Endothelial cell of umbilical vein (primary cell): ENCODE data around the gene LMAN1L. TPM values are rescaled to one million over a fixed set of nuclear protein-coding genes. Genes with fewer than 3 reads are reported as not detected.

Experiments
- BruUV-seq: library from RNA; stranded (reverse); fragments of 400-500 nt; replicated peaks from 2 replicates; lab custom pipeline; 2021; lab: Mats Ljungman, UMichigan
- CTCF ChIA-PET: fragments of 300-600, 350-600 bp; sonication (Branson Sonifier 250); formaldehyde crosslinking; loops from one replicate; lab custom pipeline; 2021; ENCODE audit warnings: antibody characterized with exemption, inconsistent platforms; lab: Charles Lee
- POLR2A ChIA-PET: fragments of 300-600, 350-600 bp; sonication (Branson Sonifier 250); formaldehyde crosslinking; loops from one replicate; lab custom pipeline; 2021; ENCODE audit warnings: antibody characterized with exemption, inconsistent platforms; lab: Charles Lee
- DNase-seq: peaks from one replicate; pipeline ENCODE4 v3.0.0-alpha.2; 2011; ENCODE audit warnings: low read depth, low spot score
- FAIRE-seq: peaks from 2 replicates; lab custom pipeline; 2011; peaks lifted over from hg19 to GRCh38; lab: Jason Lieb, UNC
- H2AFZ ChIP-seq: 2 replicates; pipeline ENCODE4 v1.6.0; 2012; ENCODE audit warnings: low read depth, low read length, control low read depth, inconsistent platforms
- H3K27ac ChIP-seq: 2 replicates; pipeline ENCODE4 v1.5.1; 2011; ENCODE audit warnings: low read depth, mild to moderate bottlenecking, control low read depth, low read length, moderate library complexity; ENCODE audit not compliant: insufficient read depth
- H3K27me3 ChIP-seq, 2 experiments: 2 replicates each; pipeline versions ENCODE4 v1.6.0 to v1.6.1; 2011; ENCODE audit warnings: low read length in 2 of 2, mixed read lengths in 1 of 2; ENCODE audit not compliant: control insufficient read depth in 2 of 2, insufficient read depth in 2 of 2
- H3K36me3 ChIP-seq, 2 experiments: 2 replicates in 1 of 2; 3 replicates in 1 of 2; pipeline ENCODE4 v1.5.1; 2011; ENCODE audit warnings: low read length in 2 of 2, mild to moderate bottlenecking in 1 of 2, moderate library complexity in 1 of 2; ENCODE audit not compliant: control insufficient read depth in 2 of 2, insufficient read depth in 2 of 2; ENCODE audit errors: extremely low read depth in 1 of 2
- H3K4me1 ChIP-seq: 3 replicates; pipeline ENCODE4 v1.5.1; 2011; ENCODE audit warnings: mild to moderate bottlenecking, low read length; ENCODE audit not compliant: control insufficient read depth, insufficient read depth; ENCODE audit errors: extremely low read depth
- H3K4me2 ChIP-seq: 2 replicates; pipeline ENCODE4 v1.6.1; 2011; ENCODE audit warnings: low read length, control low read depth, mixed read lengths; ENCODE audit not compliant: insufficient read depth
- H3K4me3 ChIP-seq, 3 experiments: fragments of 200-600 bp in 1 of 3; sonication (generic), shearing (Covaris generic) in 1 of 3; replicated peaks in 1 of 3; 2 replicates each; pipeline ENCODE4 v1.5.1; 2011 to 2016; ENCODE audit warnings: control low read depth in 3 of 3, low read length in 3 of 3, mild to moderate bottlenecking in 2 of 3, inconsistent platforms in 1 of 3, low read depth in 1 of 3, moderate library complexity in 1 of 3; ENCODE audit not compliant: insufficient read depth in 1 of 3
- H3K79me2 ChIP-seq: 2 replicates; pipeline ENCODE4 v1.6.0; 2012; ENCODE audit warnings: low read length, inconsistent platforms; ENCODE audit not compliant: control insufficient read depth, insufficient read depth
- H3K9ac ChIP-seq: replicated peaks from 2 replicates; pipeline ENCODE3; 2011; ENCODE audit warnings: low read length, control low read depth; ENCODE audit not compliant: insufficient read depth; ENCODE audit errors: extremely low read depth
- H3K9me1 ChIP-seq: replicated peaks from 3 replicates; pipeline ENCODE4 v1.6.0; 2011; ENCODE audit warnings: mild to moderate bottlenecking, low read length; ENCODE audit not compliant: control insufficient read depth, insufficient read depth; ENCODE audit errors: extremely low read depth
- H3K9me3 ChIP-seq: replicated peaks from 2 replicates; pipeline ENCODE4 v1.5.1; 2012; ENCODE audit warnings: low read length, inconsistent platforms; ENCODE audit not compliant: control insufficient read depth, insufficient read depth
- H4K20me1 ChIP-seq: replicated peaks from 2 replicates; pipeline ENCODE3; 2011; ENCODE audit warnings: mild to moderate bottlenecking, low read length; ENCODE audit not compliant: control insufficient read depth, insufficient read depth; ENCODE audit errors: extremely low read depth
- EZH2 ChIP-seq: IDR thresholded peaks from 2 replicates; pipeline ENCODE4 v1.6.1; 2012; ENCODE audit warnings: borderline replicate concordance, low read depth, mild to moderate bottlenecking, moderate library complexity, low read length, inconsistent platforms; ENCODE audit not compliant: severe bottlenecking
- FOS ChIP-seq: IDR thresholded peaks from 2 replicates; pipeline ENCODE4 v1.6.1; 2011; ENCODE audit warnings: mild to moderate bottlenecking, low read length, moderate library complexity, borderline replicate concordance; ENCODE audit not compliant: insufficient read depth
- GATA2 ChIP-seq: IDR thresholded peaks from 2 replicates; pipeline ENCODE4 v1.7.0; 2011; ENCODE audit warnings: low read depth, mild to moderate bottlenecking, moderate library complexity, mixed read lengths, low read length; ENCODE audit not compliant: insufficient read length, insufficient read depth
- JUN ChIP-seq: IDR thresholded peaks from 2 replicates; pipeline ENCODE4 v1.6.1; 2011; ENCODE audit warnings: borderline replicate concordance, low read depth; ENCODE audit not compliant: insufficient read length, insufficient read depth
- MYC ChIP-seq: IDR thresholded peaks from one replicate; pipeline ENCODE4 v1.6.1; 2011; ENCODE audit warnings: mild to moderate bottlenecking, low read depth, low read length
- POLR2A ChIP-seq: IDR thresholded peaks from 2 replicates; pipeline ENCODE4 v1.6.1; 2012; ENCODE audit warnings: low read depth, mild to moderate bottlenecking, control low read depth, low read length
- POLR2AphosphoS5 ChIP-seq: IDR thresholded peaks from 2 replicates; pipeline ENCODE4 v1.6.1; 2012; ENCODE audit warnings: low read depth, mild to moderate bottlenecking, control low read depth, low read length, moderate library complexity; ENCODE audit not compliant: insufficient read depth
- dilution Hi-C: fragments of 300-500 bp; cut with MboI; formaldehyde crosslinking; loops from one replicate; pipeline ENCODE4 v1.15.0; 2019; ENCODE audit warnings: low sequenced_read_pairs; ENCODE audit not compliant: extremely low pct_ligation_motif_present
- intact Hi-C: fragments of 100-400 bp; cut with micrococcal nuclease; formaldehyde crosslinking; loops from one replicate; pipeline ENCODE4 v1.10.0; 2022
- polyA plus RNA-seq, 4 experiments: library from polyadenylated mRNA; depleted of rRNA in 3 of 4; stranded (reverse) in 3 of 4; unstranded in 1 of 4; fragments of >200 nt; gene quantifications; 2 replicates each; pipeline versions ENCODE4 v1.2.1 to v1.2.3, GENCODE V29; 2011 to 2012; ENCODE audit warnings: missing spikeins in 1 of 4
- total RNA-seq: library from RNA; stranded (reverse); gene quantifications from 2 replicates; pipeline ENCODE4 v1.2.3, GENCODE V29; 2021
- TF ChIP-seq, protein P1 (sequence below): IDR thresholded peaks from 2 replicates; pipeline ENCODE4 v1.6.1; 2011; ENCODE audit not compliant: insufficient read depth, insufficient read length

LMAN1L gene
- total and polyA plus RNA-seq, 2 donors (not counting 3 experiments of a cell fraction or from before 2014, with no cell fraction given), result not detected

DNA sequence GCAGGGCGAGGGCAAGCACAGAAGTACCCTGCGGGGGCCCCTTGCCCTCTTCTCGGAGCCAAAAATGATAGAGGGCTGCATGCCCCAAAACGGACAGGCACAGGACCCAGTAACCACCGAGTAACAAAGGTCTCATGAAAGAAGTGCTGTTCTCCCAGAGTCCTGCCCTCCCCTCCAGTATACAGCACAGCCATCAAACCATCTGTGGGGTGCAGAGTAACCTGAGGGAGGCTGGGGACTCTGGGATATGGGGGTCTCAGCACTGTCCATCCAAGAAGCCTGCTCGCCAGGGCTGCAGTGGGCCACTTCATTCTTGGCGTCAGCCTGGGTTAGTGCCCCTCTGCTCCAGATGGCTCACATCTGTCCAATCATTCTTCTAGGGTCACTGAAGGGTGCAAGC lies 24.2 kb downstream of the LMAN1L start:
- FAIRE-seq (no peak), DNase-seq (no peak)
- H3K4me3 ChIP-seq, result no peak overlapping the region
- POLR2A ChIA-PET, result no interaction called here
- no peak overlapping the region for H3K4me2 ChIP-seq
- H3K36me3 ChIP-seq, result peaks cover 0 to 8% of the 10 kb centered on the region in 2 experiments
- no peaks in the 10 kb centered on the region for H3K27me3 ChIP-seq
- no peaks in the 10 kb centered on the region for H3K9me1 ChIP-seq
- H2AFZ ChIP-seq, result no peak overlapping the region
- H3K4me1 ChIP-seq, result no peaks in the 10 kb centered on the region
- CTCF ChIA-PET, result interaction anchor here (0.8 to 2.2 kb wide), 8 partner anchors 10 to 66 kb away, joined by 3 to 28 read pairs (median 6); partner anchors contain the start of genes CPLX3, CSK and LMAN1L
- no peaks in the 10 kb centered on the region for H3K79me2 ChIP-seq
- no TSS peak for BruUV-seq
- no peaks in the 10 kb centered on the region for H4K20me1 ChIP-seq
- H3K9me3 ChIP-seq, result no peaks in the 10 kb centered on the region
- no peak overlapping the region for H3K27ac ChIP-seq
- no peak overlapping the region for H3K9ac ChIP-seq
- dilution Hi-C loops (no loop called here), intact Hi-C loops (no loop called here)
- no peak for TF ChIP-seq POLR2AphosphoS5
- TF ChIP-seq JUN, result no peak
- no peak for TF ChIP-seq POLR2A
- TF ChIP-seq, protein P1, sequence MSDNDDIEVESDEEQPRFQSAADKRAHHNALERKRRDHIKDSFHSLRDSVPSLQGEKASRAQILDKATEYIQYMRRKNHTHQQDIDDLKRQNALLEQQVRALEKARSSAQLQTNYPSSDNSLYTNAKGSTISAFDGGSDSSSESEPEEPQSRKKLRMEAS, result no peak
- no peak for TF ChIP-seq GATA2
- TF ChIP-seq MYC, result no peak
- TF ChIP-seq EZH2, result no peak
- TF ChIP-seq FOS, result no peak
